OCI-LY3 (cell line): Measurements from ENCODE around the gene SLC16A4.

ENCODE experiments used
- EZH2phosphoT487 ChIP-seq: fragments of 200-600 bp; shearing (Covaris generic); IDR thresholded peaks from 2 replicates; pipeline ENCODE4 v1.6.1; 2018; ENCODE audit warnings: antibody characterized with exemption, mixed run types, low read depth
- TF ChIP-seq, protein P1 (sequence below): fragments of 200-600, 300-600 bp; sonication (generic); IDR thresholded peaks from 2 replicates; pipeline ENCODE4 v1.5.1; 2014; ENCODE audit warnings: antibody characterized with exemption, low read length, low read depth

DNA sequence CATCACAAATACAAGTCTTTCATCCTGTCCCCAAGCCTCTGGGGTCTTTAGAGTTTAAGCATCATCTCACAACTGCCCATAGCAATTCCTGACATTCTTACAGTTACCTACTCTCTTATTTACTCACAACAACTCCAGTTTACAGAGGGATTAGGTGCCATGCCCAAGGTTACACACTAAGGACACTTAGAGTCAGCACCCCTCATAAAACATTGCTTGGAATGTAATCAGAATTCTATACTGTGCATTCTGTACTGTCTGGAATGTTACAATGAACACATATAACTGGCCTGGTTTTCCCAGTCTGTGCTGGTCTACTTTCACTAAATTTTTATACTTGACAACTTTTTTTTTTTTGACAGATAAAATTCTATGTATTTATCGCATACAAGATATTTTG, 66.2 kb downstream of the SLC16A4 start:
- TF ChIP-seq, protein P1, sequence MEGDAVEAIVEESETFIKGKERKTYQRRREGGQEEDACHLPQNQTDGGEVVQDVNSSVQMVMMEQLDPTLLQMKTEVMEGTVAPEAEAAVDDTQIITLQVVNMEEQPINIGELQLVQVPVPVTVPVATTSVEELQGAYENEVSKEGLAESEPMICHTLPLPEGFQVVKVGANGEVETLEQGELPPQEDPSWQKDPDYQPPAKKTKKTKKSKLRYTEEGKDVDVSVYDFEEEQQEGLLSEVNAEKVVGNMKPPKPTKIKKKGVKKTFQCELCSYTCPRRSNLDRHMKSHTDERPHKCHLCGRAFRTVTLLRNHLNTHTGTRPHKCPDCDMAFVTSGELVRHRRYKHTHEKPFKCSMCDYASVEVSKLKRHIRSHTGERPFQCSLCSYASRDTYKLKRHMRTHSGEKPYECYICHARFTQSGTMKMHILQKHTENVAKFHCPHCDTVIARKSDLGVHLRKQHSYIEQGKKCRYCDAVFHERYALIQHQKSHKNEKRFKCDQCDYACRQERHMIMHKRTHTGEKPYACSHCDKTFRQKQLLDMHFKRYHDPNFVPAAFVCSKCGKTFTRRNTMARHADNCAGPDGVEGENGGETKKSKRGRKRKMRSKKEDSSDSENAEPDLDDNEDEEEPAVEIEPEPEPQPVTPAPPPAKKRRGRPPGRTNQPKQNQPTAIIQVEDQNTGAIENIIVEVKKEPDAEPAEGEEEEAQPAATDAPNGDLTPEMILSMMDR: no peak
- TF ChIP-seq EZH2phosphoT487: no peak
